HEK293T (cell line): ENCODE data around the gene HMCES.

Experiments used
- SUZ12 ChIP-seq: fragments of 450-650 bp; IDR thresholded peaks from 2 replicates; pipeline ENCODE4 v1.6.1; 2016; ENCODE audit warnings: mild to moderate bottlenecking
- ZNF384 ChIP-seq: fragments of 450-650 bp; IDR thresholded peaks from 2 replicates; pipeline ENCODE4 v1.6.1; 2016

DNA sequence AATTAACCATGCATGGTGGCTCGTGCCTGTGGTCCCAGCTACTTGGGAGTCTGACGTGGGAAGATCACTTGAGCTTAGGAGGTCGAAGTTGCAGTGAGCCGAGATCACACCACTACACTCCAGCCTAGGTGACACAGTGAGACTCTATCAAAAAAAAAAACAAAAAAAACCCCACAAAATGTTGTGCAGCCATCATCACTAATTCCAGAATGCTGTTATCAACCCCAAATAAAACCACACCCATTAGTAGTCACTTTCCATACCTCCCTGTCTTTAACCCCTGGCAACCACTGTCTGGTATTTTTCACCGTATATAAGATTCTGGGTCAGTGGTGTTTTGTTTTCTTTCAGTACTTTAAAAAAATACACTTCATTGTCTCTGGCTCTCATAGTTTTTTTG is 16.6 kb downstream of the HMCES start:
- TF ChIP-seq SUZ12 (no peak), ZNF384 (no peak)
